ENCODE results near the gene AGBL3.

AGBL3 gene

GRCh38 chr7:135179321-135179925 is 193.1 kb downstream of the AGBL3 start:
- TF ChIP-seq CTCF (IDR thresholded peaks at IDR 0.05; ENCODE audit: low read length, missing control alignments) = no peak

GRCh38 chr7:135180122-135180521 is 193.8 kb downstream of the AGBL3 start:
- TF ChIP-seq CTCF (IDR thresholded peaks at IDR 0.05; ENCODE audit: low read length, missing control alignments) = no peak
- no peak overlapping the region for H3K4me3 ChIP-seq (replicated peaks; ENCODE audit: low read depth, low read length)
- DNase-seq (ENCODE audit: low read depth) = no peak

More at GRCh38 chr7:135179321-135179925, 193.1 kb downstream of the AGBL3 start:
- DNase-seq (ENCODE audit: low read depth) = no peak
- no peak overlapping the region for H3K4me3 ChIP-seq (replicated peaks; ENCODE audit: low read depth, low read length)

GRCh38 chr7:135181261-135181928 is 195.1 kb downstream of the AGBL3 start:
- no peak for DNase-seq (ENCODE audit: low read depth)
- TF ChIP-seq CTCF (IDR thresholded peaks at IDR 0.05; ENCODE audit: low read length, missing control alignments) = no peak
- no peak overlapping the region for H3K4me3 ChIP-seq (replicated peaks; ENCODE audit: low read depth, low read length)

GRCh38 chr7:135181929-135182678 is 195.8 kb downstream of the AGBL3 start:
- H3K4me3 ChIP-seq (replicated peaks; ENCODE audit: low read depth, low read length) = no peak overlapping the region
- DNase-seq (ENCODE audit: low read depth) = no peak
- TF ChIP-seq CTCF (IDR thresholded peaks at IDR 0.05; ENCODE audit: low read length, missing control alignments) = no peak

- TF ChIP-seq CTCF (IDR thresholded peaks at IDR 0.05; ENCODE audit: low read length, missing control alignments) = no peak
- DNase-seq (ENCODE audit: low read depth) = no peak
- H3K4me3 ChIP-seq (replicated peaks; ENCODE audit: low read depth, low read length) = no peak overlapping the region
Observed at GRCh38 chr7:135183478-135183877, 197.2 kb downstream of the AGBL3 start.

- no peak for TF ChIP-seq CTCF (IDR thresholded peaks at IDR 0.05; ENCODE audit: low read length, missing control alignments)
- no peak for DNase-seq (ENCODE audit: low read depth)
- no peak overlapping the region for H3K4me3 ChIP-seq (replicated peaks; ENCODE audit: low read depth, low read length)
Observed at GRCh38 chr7:135184254-135184841, 198.0 kb downstream of the AGBL3 start.
